NCI-H446 treated with DMSO at 0.1 percent for 48 hours (cell line): Measurements from ENCODE around the gene ANKRD34A.

Experiments used
- DNase-seq: peaks from one replicate; lab custom pipeline; 2025; lab: John Stamatoyannopoulos, UW

Gene ANKRD34A

DNA sequence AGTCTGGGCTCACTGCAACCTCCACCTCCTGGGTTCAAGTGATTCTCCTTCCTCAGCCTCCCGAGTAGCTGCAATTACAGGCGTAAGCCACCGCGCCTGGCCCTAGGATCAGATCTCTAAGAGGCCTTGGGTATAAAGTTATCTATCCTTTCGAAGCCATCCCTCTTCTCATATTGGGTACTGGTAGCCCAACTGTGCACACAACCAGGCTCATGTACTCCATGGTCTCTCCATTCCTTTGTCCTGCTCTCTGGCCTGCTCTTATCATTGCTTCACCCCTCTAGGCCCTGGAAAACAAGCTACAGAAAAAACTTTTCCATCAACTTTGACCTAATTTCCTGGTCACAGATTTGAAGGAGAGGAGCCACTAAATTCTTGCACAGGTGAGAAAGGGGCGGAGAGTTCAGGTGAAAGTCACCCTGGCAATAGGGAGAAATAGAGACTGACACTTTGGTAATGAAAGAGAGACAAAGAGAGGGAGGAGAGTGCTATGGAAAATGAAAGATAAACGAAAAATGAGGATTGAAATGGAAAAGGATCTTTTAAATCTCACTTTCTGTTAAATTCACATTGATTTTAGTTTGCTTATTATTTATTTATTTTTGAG is 26.0 kb upstream of the ANKRD34A start:
- DNase-seq = no peak

DNA sequence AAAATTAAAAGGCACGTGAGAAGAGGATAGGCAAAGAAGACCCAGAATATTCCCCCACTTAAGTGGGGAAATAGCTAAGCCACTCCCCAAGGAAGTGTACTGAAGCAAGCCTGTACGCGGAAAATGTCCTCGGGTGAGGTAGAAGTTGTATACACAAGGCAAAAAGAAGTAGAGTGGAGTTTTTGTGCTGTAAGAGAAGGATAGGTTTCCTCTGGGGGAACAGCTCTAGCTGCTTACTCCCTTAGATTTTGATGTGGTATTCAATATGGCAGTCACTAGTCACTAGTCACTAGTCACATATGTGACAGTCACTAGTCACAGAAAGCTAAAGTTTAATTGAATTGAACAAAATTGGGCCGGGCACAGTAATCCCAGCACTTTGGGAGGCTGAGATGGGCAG is 24.4 kb upstream of the ANKRD34A start:
- DNase-seq = no peak

- no peak for DNase-seq
These were observed 23.6 kb upstream of the ANKRD34A start for GRCh38 chr1:145987926-145988325.

DNA sequence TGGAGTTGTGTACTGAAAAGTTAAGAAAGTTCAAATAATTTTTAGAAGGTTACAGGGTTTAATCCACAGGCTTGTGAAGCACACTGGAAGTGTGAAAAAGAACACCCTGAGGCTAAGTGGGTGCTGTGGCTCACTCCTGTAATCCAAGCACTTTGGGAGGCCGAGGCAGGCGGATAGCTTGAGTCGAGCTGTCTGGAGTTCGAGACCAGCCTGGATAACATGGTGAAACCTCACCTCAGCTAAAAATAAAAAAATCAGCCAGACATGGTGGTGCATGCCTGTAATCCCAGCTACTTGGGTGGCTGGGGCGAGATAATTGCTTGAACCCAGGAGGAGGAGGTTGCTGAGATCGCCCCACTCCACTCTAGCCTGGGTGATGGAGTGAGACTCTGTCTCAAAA is 22.2 kb upstream of the ANKRD34A start:
- DNase-seq = no peak

DNA sequence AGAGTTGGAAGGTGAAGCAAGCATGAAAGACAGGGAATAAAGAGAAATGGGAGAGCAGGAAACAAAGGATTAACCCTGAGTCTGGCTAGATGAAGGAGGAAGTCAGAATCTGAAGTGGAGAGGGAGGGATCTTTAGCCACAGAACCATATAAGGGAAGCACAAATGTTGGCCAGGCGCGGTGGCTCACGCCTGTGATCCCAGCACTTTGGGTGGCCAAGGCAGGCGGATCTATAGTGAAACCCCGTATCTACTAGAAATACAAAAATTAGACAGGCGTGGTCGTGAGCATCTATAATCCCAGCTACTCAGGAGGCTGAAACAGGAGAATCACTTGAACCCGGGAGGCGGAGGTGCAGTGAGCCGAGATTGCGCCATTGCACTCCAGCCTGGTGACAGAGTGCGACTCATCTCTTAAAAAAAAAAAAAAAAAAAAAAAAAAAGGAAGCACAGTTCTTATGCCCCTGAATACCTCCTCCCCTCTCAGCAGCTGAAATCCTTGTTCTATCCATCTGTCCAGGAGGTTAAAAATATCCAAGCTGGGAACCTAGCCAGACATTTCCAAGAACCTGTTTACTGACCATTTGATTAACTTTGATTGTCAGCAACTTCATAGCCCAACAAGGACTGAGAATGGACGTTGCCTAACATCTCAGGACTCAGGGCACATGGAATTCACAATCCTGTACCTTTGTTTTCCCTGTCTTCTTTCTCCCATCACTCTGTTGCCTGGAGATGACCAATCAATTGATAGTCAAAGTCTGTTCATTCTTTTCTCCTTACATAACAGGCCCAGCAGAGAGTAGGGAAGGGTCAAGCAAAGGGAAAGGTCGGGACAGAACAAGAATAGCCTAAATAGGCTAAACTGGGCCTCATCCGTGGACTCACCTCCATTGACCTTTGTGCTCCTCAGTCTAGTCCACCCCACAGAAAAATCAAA is 21.4 kb upstream of the ANKRD34A start:
- peak; percentile 22 for DNase-seq

DNA sequence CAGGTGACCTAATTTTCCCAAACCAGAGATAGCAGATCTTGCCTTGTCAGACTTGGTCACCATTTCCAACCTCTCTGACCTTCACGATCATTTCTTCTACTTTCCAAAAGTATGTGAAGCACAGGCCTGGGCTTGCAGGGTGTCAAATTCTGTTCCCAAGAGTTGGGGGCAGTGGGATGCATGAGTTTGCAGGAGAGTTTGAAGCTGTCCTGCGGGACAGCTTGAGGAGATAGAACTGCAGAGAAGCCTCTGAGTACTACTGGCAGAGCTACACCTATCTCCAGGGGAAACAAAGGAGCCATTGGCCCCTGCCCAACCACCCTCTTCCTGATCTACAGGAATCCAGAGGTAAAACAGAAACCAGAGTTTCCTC is 20.7 kb upstream of the ANKRD34A start:
- no peak for DNase-seq

DNA sequence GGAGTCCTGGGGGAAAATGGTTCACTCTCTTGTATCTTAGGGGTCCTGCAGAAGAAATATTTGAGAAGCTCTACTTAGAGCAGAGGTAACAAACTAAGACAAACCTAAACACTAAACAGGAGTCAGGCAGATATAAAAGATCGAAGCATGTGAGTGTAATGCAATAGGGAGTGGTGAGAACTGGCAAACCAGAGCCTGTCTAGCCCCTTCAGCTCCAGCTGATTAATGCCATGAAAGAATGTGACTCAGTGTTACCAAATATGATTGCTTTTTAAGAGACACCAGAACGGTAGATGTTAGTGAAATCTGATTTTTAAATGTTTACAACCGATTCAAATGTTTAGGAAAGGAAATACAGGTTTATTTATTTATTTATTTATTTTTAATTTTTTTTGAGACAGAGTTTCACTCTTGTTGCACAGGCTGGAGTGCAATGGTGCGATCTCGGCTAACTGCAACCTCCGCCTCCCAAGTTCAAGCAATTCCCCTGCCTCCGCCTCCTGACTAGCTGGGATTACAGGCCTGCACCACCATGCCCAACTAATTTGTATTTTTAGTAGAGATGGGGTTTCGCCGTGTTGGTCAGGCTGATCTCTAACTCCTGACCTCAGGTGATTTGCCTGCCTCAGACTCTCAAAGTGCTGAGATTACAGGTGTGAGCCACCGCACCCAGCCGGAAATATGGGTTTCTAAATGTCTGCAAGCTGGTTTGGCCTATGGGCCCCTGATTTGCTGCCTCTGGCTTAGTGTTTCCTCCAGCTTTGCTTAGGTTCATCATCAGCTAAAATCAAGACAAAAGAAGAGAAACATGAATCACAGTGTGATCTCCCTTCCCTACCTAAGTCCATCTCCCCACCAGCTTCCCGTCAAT is 19.8 kb upstream of the ANKRD34A start:
- DNase-seq = no peak

DNA sequence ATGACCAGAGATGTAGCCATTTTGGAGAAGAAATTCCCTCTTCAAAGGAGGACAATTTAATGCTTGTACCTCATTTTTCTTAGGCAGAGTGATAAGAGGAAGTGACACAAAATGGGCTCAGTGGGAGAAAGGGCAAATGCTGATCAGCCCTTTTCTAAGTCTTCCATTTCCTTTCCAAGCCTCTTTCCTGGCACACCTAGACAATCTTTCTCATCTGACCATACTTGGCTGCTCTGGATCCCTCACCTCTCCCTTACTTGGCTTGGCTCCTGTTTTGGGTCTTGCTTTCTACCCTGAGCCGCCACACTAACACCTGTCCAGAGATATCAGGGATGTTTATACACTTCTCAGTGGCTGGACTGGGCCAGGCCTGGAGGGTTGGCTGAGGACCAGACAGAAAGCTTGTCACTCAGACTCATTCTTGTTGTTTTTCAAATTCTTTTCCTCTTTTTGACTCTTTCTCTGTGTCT is 18.9 kb upstream of the ANKRD34A start:
- no peak for DNase-seq

DNA sequence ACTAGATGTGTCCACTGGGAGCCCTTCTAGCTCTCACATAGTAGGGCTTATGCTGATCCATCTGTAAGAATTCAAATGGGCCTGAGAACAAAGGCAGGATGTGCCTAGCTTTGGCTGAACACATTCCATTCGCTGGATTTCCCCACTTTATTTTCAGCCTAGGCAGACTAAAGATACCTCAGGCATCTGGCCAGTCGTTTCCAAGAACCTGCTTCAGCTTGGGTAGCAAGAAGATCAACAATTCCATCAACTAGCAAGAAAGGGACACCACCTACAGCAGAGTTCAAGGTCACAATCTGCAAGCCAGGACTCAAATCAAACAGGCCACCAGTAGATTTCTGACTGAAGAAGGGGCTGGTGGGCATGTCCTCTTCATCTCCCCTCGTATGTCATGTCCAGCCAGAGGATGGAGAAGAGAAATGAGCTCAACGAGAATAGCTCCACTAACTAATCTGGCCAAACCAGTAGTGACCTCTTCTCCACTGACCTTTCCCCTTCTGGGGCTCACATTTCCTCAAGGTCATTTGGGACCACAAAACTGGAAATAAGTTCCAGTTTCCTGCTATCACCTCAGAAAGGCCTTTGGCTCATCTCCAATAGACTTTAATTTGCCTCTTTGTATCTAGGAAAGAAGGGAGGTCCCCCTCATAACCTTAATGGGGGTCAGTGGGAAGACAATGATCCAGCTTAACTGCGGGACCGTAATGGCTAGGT is 17.8 kb upstream of the ANKRD34A start:
- no peak for DNase-seq

GRCh38 chr1:145980457-145980994 is 16.2 kb upstream of the ANKRD34A start:
- DNase-seq = no peak

- DNase-seq = no peak
These were observed 15.5 kb upstream of the ANKRD34A start for GRCh38 chr1:145979746-145980456.

DNA sequence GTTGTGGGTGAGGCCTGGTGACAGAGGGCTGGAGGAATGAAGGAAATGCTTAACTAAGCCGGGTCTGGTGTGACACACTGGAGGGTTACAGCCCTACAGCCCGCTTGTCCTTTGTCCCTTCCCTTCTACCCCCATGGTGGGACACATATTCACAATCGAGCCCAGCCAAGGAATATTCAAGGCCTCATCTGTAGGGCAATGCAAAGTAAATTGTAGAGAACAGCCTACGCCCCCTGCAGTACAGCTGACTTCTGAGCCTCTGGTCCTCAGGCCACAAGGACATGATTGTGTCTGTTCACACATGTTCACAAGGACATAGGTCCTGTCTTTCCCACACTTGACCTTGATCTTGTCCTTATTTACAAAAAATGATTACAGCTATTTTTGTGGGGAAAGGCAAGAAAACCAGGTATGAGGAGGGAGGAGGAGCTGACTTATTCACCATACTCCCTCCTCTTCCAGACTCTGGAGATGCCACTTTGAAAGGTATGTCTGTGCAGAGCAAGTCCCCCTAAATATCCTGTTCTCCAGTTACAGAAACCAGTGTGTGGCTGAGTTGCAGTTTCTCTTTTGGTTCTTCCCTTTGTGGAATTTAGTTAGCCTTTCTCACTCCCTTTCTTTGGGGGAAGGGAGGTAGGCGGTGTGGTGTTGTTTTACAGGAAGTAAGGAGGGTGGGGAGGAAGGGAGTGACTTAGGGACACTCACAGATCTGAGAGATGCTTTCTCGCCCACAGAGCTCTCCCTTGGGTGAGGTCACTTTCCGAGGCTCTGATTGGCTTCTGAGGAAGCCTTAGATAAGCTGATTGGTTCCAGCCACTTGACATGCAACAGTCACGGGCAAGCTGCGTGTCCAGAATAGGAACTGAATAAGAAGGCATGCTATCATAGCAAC is 14.7 kb upstream of the ANKRD34A start:
- peak; percentile 50 for DNase-seq

- no peak for DNase-seq
These were observed 14.1 kb upstream of the ANKRD34A start for GRCh38 chr1:145978471-145978853.

DNA sequence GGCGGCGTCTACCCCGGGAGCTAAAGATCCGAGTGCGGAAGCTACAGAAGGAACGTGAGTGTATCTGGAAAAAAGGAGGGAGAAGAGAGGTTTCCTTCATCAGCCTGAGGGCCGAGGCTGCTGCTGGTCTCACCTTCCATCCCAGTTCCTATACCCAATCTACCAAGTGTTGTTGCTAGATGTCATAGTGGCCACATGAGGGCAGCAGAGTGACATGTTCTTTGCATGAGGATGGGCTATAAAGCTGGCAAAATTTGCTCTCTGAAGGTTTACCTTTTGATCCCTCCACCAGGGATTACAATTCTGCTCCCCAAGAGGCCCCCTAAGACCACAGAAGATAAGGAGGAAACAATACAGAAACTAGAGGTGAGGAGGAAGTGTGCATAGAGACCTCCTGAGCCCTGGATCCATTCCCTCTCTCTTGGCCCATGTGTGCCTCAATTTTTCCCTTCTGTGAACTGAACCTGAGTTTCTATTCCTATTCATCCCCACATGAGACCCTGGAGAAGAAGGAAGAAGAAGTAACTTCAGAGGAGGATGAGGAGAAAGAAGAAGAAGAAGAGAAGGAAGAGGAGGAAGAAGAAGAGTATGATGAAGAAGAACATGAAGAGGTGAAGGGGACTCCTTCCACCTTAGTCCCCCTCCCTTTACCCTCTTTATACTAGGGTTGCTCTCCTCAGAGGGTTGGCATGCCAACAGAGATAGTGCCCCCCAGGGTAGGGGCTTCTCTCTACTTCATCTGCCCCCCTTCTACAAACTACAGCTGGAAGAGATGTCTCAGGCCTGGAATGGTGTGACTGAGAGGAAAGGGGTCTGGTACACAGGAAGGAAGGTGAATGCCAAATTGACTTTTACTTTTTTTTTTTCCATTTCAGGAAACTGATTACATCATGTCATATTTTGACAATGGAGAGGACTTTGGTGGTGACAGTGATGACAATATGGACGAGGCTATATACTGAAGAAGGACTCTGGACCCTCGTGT is 13.4 kb upstream of the ANKRD34A start:
- peak; percentile 57 for DNase-seq

DNA sequence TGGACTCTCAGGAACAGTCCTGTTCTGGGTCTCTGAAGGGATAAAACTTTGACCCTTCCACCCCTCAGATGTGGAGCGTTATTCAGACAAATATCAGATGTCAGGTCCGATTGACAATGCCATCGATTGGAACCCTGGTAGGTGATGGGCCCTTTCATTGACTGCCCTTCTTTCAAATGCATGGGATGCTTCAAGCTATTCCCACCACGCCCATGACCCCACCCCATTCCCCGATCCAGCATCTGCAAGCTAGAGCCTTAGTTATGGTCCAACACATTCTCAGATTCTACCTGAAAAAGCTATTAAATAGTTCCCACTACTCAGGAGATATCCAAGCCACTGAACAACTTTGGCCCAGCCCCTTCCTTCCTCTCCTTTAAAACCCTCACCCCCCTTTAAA is 12.6 kb upstream of the ANKRD34A start:
- DNase-seq = no peak

GRCh38 chr1:145975216-145975615 is 10.8 kb upstream of the ANKRD34A start:
- no peak for DNase-seq

DNA sequence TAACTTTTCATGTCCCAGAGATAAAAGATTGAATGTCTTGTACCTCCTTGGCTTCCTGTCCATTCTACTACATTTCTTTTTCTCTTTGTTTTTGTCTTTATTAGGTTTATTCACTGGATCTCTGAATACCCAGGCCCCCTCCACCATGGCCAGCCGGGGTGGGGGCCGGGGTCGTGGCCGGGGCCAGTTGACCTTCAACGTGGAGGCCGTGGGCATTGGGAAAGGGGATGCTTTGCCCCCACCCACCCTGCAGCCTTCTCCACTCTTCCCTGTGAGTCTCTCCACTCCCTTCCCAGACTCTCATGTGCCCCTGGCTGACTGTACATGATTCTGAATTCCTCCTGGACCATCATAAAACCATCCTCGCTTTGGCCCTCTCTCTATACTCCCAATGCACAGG is 10.3 kb upstream of the ANKRD34A start:
- no peak for DNase-seq

GRCh38 chr1:145972580-145972979 is 8.2 kb upstream of the ANKRD34A start:
- no peak for DNase-seq

DNA sequence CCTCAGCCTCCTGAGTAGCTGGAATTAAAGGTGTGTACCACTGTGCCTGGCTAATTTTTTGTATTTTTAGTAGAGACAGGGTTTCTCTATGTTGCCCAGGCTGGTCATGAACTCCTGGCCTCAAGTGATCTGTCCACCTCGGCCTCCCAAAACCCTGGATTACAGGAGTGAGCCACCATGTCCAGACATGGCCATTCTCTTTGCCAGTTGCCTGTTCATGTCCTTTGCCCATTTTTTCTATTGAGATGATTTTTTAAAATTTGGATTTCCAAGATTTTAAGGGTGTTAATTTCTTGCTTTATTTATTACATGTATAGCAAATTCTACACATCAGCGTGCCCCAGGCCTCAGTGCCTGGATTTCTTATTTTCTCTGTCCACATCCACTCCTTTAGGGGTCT is 2.9 kb upstream of the ANKRD34A start:
- no peak for DNase-seq
